B cell (primary cell): ENCODE measurements around the gene MAD1L1. TPM values are rescaled to one million over a fixed set of nuclear protein-coding genes. Genes with fewer than 3 reads are reported as not detected.

Experiments used
- ATAC-seq: fragments of 200-7000 bp; cut with Tn5 transposase; one replicate; pipeline ENCODE4 v1.10.0; 2021; ENCODE audit warnings: low read depth, mild to moderate bottlenecking, moderate number of reproducible peaks, moderate library complexity
- CTCF ChIA-PET: fragments of 350-600 bp; sonication (Branson Sonifier 250); formaldehyde crosslinking; loops from one replicate; lab custom pipeline; 2021; ENCODE audit warnings: antibody characterized with exemption, inconsistent platforms; lab: Charles Lee
- POLR2A ChIA-PET: fragments of 350-600 bp; sonication (Branson Sonifier 250); formaldehyde crosslinking; loops from one replicate; lab custom pipeline; 2021; ENCODE audit warnings: antibody characterized with exemption; lab: Charles Lee
- DNase-seq: peaks from one replicate; pipeline ENCODE4 v3.0.0; 2013
- H2AFZ ChIP-seq: 2 replicates; pipeline ENCODE4 v1.6.1; 2012; ENCODE audit warnings: mild to moderate bottlenecking, low read depth, low read length; ENCODE audit not compliant: insufficient read depth, poor library complexity, severe bottlenecking
- H3K27ac ChIP-seq, 2 donors: 1 replicate in 1 of 2; 2 replicates in 1 of 2; pipeline ENCODE4 v1.5.1; 2012 to 2013; ENCODE audit warnings: low read length in 2 of 2, mild to moderate bottlenecking in 2 of 2, moderate library complexity in 1 of 2
- H3K27me3 ChIP-seq, 4 experiments: fragments of 200-600 bp in 1 of 4; sonication (generic) in 1 of 4; replicated peaks in 1 of 4; 1 replicate in 2 of 4; 2 replicates in 2 of 4; pipeline versions ENCODE4 v1.6.1 to v1.7.0; 2013 to 2016; ENCODE audit warnings: low read length in 3 of 4, mild to moderate bottlenecking in 2 of 4, mixed read lengths in 1 of 4, moderate library complexity in 1 of 4; ENCODE audit not compliant: insufficient read depth in 4 of 4, control insufficient read depth in 3 of 4; ENCODE audit errors: control extremely low read depth in 1 of 4
- H3K36me3 ChIP-seq, 2 experiments: replicated peaks in 1 of 2; 1 replicate in 1 of 2; 2 replicates in 1 of 2; pipeline versions ENCODE4 v1.6.1 to v1.7.1; 2013; ENCODE audit warnings: low read length in 1 of 2; ENCODE audit not compliant: insufficient read depth in 2 of 2, control insufficient read depth in 1 of 2; ENCODE audit errors: control extremely low read depth in 1 of 2, extremely low read depth in 1 of 2
- H3K4me1 ChIP-seq, 2 donors: fragments of 200-600 bp in 1 of 2; sonication (generic) in 1 of 2; 1 replicate in 1 of 2; 2 replicates in 1 of 2; pipeline versions ENCODE4 v1.5.1 to v1.6.1; 2013 to 2017; ENCODE audit warnings: low read length in 2 of 2; ENCODE audit not compliant: control insufficient read depth in 2 of 2, insufficient read depth in 2 of 2
- H3K4me2 ChIP-seq: replicated peaks from 2 replicates; pipeline ENCODE3; 2012; ENCODE audit warnings: mild to moderate bottlenecking, low read depth, low read length; ENCODE audit not compliant: poor library complexity, severe bottlenecking
- H3K4me3 ChIP-seq, 5 experiments: fragments of 200-600 bp in 1 of 5; sonication (generic) in 1 of 5; 1 replicate in 3 of 5; 2 replicates in 2 of 5; pipeline versions ENCODE4 v1.5.1 to v1.7.0; 2011 to 2016; ENCODE audit warnings: low read length in 4 of 5, mild to moderate bottlenecking in 4 of 5, low read depth in 2 of 5, control low read depth in 1 of 5, moderate library complexity in 1 of 5; ENCODE audit not compliant: insufficient read depth in 1 of 5; ENCODE audit errors: control extremely low read depth in 1 of 5, extremely low read depth in 1 of 5
- H3K79me2 ChIP-seq: fragments of 200-600 bp; sonication (generic); one replicate; pipeline ENCODE4 v1.6.0; 2016; ENCODE audit warnings: low read length; ENCODE audit not compliant: control insufficient read depth, insufficient read depth
- H3K9ac ChIP-seq: fragments of 200-600 bp; sonication (generic); 2 replicates; pipeline ENCODE4 v1.6.1; 2017; ENCODE audit warnings: mild to moderate bottlenecking, low read length, moderate library complexity
- H3K9me3 ChIP-seq, 3 donors: one replicate each; pipeline versions ENCODE4 v1.6.1 to v1.7.1; 2013; ENCODE audit warnings: low read length in 2 of 3; ENCODE audit not compliant: control insufficient read depth in 2 of 3, insufficient read depth in 1 of 3; ENCODE audit errors: control extremely low read depth in 1 of 3
- H4K20me1 ChIP-seq: 2 replicates; pipeline ENCODE4 v1.6.0; 2012; ENCODE audit warnings: mild to moderate bottlenecking, low read length; ENCODE audit not compliant: insufficient read depth, control insufficient read depth, poor library complexity, severe bottlenecking
- H3K27ac Mint-ChIP-seq: one replicate; pipeline ENCODE4 v1.8.0; 2021; ENCODE audit warnings: mixed read lengths
- H3K27me3 Mint-ChIP-seq: one replicate; pipeline ENCODE4 v1.8.0; 2021; ENCODE audit warnings: mixed read lengths
- H3K4me1 Mint-ChIP-seq: one replicate; pipeline ENCODE4 v1.8.0; 2021; ENCODE audit warnings: mixed read lengths
- H3K4me3 Mint-ChIP-seq: one replicate; pipeline ENCODE4 v1.8.0; 2021; ENCODE audit warnings: mixed read lengths
- H3K9me3 Mint-ChIP-seq: one replicate; pipeline ENCODE4 v1.8.0; 2022; ENCODE audit warnings: mixed read lengths; ENCODE audit not compliant: insufficient read depth
- CTCF ChIP-seq: fragments of 200-600 bp; IDR thresholded peaks from one replicate; pipeline ENCODE4 v1.8.0; 2022; ENCODE audit warnings: antibody characterized with exemption, mild to moderate bottlenecking
- EZH2 ChIP-seq: IDR thresholded peaks from 2 replicates; pipeline ENCODE4 v1.6.1; 2012; ENCODE audit warnings: borderline replicate concordance, low read depth, mild to moderate bottlenecking, moderate library complexity, low read length; ENCODE audit not compliant: insufficient read depth, poor library complexity, severe bottlenecking
- WGBS: methylation state at CpG from one replicate; pipeline ENCODE4 v1.1.5; 2013; ENCODE audit warnings: missing lambda C conversion rate; ENCODE audit not compliant: insufficient coverage; 5-methylcytosine and 5-hydroxymethylcytosine counted together
- intact Hi-C: fragments of 100-400 bp; cut with micrococcal nuclease; formaldehyde crosslinking; loops from one replicate; pipeline ENCODE4 v1.10.0; 2022
- polyA plus RNA-seq: library from polyadenylated mRNA; depleted of rRNA; stranded (reverse); fragments of >200 nt; gene quantifications from 2 replicates; pipeline ENCODE4 v1.2.3, GENCODE V29; 2012
- total RNA-seq, 2 donors: library from RNA; stranded (reverse); fragments of 120-200 nt in 1 of 2; gene quantifications; 1 replicate in 1 of 2; 2 replicates in 1 of 2; pipeline versions ENCODE4 v1.2.3 to v1.2.4, GENCODE V29; 2013 to 2022

Gene MAD1L1
- total and polyA plus RNA-seq, 2 donors (not counting 1 experiment from before 2014, with no cell fraction given): 86.7 to 110 TPM

- no peak overlapping the region for H2AFZ ChIP-seq
- 74% methylated on average over 7 of the region's 11 CpGs for whole genome bisulfite sequencing
- ChIA-PET POLR2A (no interaction called here), CTCF (no interaction called here)
- intact Hi-C loops: no loop called here
- Mint-ChIP-seq H3K27ac (no peak overlapping the region), H3K27me3 (no peaks in the 10 kb centered on the region), H3K4me1 (peaks cover 32% of the 10 kb centered on the region), H3K4me3 (no peak overlapping the region), H3K9me3 (no peaks in the 10 kb centered on the region)
- TF ChIP-seq CTCF (no peak), EZH2 (no peak)
- peaks cover 0 to 5% of the 10 kb centered on the region in 2 experiments for H3K36me3 ChIP-seq
- H3K27ac ChIP-seq: no peak overlapping the region
- peaks cover 0 to 9% (median 0%) of the 10 kb centered on the region in 3 donors for H3K9me3 ChIP-seq
- no peak for DNase-seq
- no peak overlapping the region for H3K4me2 ChIP-seq
- no peak overlapping the region for H3K9ac ChIP-seq
- H4K20me1 ChIP-seq: no peaks in the 10 kb centered on the region
- no peaks in the 10 kb centered on the region for H3K79me2 ChIP-seq
- H3K27me3 ChIP-seq: no peaks in the 10 kb centered on the region
- no peak for ATAC-seq
- peaks cover 16 to 20% of the 10 kb centered on the region in 2 donors for H3K4me1 ChIP-seq
- no peak overlapping the region for H3K4me3 ChIP-seq
These were observed 115.7 kb downstream of the MAD1L1 start for GRCh38 chr7:2116989-2117591.

- peaks cover 0 to 9% (median 0%) of the 10 kb centered on the region in 3 donors for H3K9me3 ChIP-seq
- intact Hi-C loops: no loop called here
- H3K79me2 ChIP-seq: peaks cover 3% of the 10 kb centered on the region
- Mint-ChIP-seq H3K27me3 (no peaks in the 10 kb centered on the region), H3K4me1 (peaks cover 37% of the 10 kb centered on the region), H3K9me3 (no peaks in the 10 kb centered on the region), H3K27ac (no peak overlapping the region), H3K4me3 (no peak overlapping the region)
- peaks cover 3% of the 10 kb centered on the region for H4K20me1 ChIP-seq
- H3K4me3 ChIP-seq: no peak overlapping the region
- peaks cover 0 to under 1% of the 10 kb centered on the region in 2 experiments for H3K36me3 ChIP-seq
- DNase-seq (no peak), ATAC-seq (no peak)
- ChIA-PET CTCF (no interaction called here), POLR2A (no interaction called here)
- no peak overlapping the region for H2AFZ ChIP-seq
- H3K27me3 ChIP-seq: no peaks in the 10 kb centered on the region
- peaks cover 16 to 24% of the 10 kb centered on the region in 2 donors for H3K4me1 ChIP-seq
- TF ChIP-seq EZH2 (no peak), CTCF (no peak)
- no peak overlapping the region for H3K27ac ChIP-seq
- 94% methylated on average over 9 of the region's 9 CpGs for WGBS
- no peak overlapping the region for H3K4me2 ChIP-seq
- H3K9ac ChIP-seq: no peak overlapping the region
These were observed 116.3 kb downstream of the MAD1L1 start for GRCh38 chr7:2116448-2116810.
